GM19193 (cell line): Measurements from ENCODE around the gene TAS2R4.

Source experiments
- POLR2A ChIP-seq: IDR thresholded peaks from 4 replicates; pipeline ENCODE4 v1.6.1; 2011; ENCODE audit not compliant: insufficient read depth, insufficient read length; ENCODE audit errors: extremely low read depth

The TAS2R4 gene, protein sequence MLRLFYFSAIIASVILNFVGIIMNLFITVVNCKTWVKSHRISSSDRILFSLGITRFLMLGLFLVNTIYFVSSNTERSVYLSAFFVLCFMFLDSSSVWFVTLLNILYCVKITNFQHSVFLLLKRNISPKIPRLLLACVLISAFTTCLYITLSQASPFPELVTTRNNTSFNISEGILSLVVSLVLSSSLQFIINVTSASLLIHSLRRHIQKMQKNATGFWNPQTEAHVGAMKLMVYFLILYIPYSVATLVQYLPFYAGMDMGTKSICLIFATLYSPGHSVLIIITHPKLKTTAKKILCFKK

DNA sequence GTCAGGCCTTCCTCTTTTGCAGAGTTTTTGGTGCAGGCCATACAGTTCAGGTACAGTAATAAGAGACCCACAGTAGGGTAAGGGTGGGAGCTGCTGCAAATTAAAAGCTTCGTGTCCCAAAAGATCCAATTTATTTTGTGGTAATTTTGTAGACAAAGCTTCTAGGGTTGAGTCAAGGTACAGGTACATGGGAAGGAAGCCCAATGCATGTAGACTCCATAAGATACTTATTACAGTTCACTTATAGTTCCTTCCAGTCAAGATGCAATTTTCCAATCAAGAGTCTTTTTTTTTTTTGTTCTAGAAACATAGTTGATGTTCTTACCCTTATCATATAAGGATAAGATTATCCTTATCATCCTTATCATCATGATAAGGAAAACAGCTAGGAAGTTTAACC lies at the start of gene TAS2R4:
Gene TAS2R4, plus strand, starts transcription at position 301 of the 400 bp plus-strand sequence. CDS start 1,815 bp downstream, outside the sequence.
- no peak for TF ChIP-seq POLR2A

DNA sequence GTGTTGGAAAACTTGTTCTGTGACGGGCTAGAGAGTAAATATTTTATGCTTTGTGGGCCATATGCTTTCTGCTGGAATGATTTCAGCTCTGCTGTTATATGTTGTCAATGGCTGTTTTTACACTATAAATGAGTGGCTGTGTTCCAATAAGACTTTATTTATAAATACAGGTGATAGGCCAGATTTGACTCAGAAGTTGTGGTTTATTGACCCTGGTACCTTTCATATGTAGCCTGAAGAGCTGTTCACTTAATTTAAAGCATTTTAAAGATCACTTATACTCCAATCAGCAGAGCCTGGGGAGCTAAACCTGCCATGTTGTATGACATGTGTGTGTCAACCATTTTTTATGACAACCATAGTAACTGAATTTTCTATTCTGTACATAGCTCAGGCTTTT lies 47.5 kb upstream of the TAS2R4 start:
- no peak for TF ChIP-seq POLR2A

DNA sequence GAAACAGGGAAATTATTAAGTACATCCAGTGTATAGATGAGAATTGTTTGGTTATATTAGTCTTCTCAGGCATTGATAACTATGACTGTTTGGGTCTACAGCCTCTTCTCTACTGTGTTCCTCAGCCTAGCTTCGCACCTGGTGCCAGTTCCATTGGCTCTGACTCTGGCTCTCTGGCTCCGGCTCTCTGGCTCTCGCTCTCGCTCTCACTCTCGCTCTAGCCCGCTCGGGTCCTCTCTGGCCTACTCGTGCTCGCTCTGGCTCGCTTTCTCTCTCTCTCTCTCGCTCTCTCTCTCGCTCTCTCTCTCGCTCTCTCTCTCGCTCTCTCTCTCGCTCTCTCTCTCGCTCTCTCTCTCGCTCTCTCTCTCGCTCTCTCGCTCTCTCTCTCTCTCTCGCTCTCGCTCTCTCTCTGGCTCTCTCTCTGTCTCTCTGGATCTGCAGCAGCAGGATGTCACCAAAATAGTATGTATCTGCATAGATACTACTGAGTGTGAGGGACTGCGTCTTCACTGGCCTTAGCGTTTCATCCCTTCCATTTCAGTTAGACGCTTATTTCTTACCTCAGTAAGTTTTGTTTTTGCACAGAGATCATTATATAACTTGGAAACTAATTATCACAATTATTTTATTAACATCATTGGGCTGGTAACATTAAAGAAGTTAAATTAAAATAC lies 44.9 kb upstream of the TAS2R4 start:
- TF ChIP-seq POLR2A: no peak

DNA sequence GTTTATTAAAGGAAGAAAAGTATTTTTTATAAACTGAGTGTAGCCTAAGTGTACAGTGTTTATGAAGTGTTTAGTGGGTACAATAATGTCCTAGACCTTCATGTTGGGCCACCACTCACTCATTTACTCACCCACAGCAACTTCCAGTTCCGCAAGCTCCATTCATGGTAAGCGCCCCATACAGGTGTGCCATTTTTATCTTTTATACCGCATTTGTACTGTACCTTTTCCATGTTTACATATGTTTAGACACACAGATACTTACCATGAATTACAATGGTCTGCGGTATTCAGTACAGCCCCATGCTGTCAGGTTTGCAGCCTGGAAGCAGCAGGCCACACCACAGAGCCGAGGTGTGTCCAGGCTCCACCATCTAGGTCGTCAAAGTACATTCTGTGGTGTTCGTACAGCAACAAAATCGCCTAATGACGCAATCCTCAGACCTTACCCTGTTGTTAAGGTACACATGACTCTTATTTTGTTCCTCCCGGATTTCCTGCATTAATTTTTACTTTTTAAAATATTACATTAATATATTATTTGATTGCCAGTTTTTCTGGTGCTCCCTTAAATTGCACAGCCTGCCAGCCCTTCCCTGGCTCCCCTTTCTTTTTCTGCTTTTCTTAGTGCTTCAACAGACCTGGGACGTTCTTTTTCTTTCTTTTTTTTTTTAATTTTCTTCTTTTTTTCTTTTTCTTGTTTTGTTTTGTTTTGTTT lies 39.2 kb upstream of the TAS2R4 start:
- no peak for TF ChIP-seq POLR2A

DNA sequence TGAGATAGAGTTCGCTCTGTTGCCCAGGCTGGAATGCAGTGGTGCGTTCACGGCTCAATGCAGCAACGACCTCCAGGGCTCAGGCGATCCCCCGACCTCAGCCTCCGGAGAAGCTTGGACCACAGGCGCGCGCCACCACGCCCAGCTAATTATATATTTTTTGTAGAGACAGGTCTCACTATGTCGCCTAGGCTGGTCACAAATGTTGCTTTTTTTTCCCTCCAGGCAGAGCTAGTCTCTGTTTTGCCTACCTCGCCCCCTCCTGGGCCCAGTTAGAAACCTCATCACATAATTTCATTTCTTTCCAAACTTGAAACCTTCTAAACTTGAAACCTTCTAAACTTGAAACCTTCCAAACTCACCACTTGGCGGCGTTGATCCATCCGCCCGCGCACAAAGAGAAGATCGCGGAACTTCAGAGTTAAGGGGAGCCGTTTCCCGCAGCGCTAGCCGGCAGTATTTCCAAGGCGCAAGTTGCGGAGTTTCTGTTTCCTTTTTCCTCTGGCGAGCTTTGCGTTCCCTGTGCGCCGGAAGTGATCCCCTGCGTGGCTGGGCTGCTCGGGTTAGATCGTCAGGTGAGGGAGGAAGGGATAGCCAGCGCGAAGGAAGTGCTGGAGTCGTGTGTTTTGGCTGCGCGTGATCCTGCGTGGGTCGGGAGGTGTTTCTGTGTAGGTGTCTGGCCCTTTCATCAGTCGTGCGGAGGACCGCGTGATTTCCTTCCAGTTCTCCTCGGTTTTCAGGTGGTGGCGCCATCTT lies 38.5 kb upstream of the TAS2R4 start, which contains the start of gene SSBP1:
Gene SSBP1, plus strand, starts transcription at position 523 of the 756 bp plus-strand sequence. CDS start 809 bp downstream, outside the sequence.
- peak; percentile 94 for TF ChIP-seq POLR2A

DNA sequence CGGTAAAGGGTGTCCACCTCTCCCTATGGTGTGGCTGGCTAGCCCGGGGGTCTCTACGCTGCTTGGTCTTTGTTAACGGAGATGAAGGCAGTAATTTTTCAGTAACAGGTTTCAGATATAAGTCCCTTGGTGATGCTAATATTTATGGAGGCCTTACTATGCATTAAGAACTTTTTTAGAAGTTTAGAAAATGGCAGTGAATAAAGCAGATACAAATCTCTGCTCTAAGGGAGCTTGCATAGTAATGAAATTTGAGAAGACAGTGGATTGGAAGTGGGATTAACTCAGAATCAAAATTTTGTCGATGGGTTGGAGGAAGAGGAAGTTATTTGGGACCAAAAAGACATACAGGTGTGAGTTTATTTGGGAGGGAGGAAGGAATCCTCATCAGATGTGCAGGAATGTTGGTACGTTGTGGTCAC lies 37.9 kb upstream of the TAS2R4 start:
- no peak for TF ChIP-seq POLR2A

DNA sequence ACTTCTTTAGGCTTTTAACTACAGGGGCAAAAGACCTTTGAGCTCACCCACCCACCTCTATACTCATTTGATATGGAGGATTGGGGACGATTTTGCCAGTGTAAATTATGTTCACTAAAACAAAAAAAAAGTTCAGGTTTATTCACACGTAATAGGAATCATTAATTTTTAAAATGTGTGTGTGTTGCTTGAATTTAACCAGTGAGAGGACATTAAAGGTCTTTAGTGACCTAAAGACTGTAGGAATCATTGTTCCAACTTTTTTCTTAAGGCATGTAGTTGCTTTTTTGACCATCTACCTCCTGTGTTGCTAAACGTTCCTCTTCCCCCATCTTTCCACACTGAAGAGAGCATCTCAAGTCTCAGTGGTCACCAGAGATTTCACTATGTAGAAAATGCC lies 37.2 kb upstream of the TAS2R4 start:
- TF ChIP-seq POLR2A: no peak

DNA sequence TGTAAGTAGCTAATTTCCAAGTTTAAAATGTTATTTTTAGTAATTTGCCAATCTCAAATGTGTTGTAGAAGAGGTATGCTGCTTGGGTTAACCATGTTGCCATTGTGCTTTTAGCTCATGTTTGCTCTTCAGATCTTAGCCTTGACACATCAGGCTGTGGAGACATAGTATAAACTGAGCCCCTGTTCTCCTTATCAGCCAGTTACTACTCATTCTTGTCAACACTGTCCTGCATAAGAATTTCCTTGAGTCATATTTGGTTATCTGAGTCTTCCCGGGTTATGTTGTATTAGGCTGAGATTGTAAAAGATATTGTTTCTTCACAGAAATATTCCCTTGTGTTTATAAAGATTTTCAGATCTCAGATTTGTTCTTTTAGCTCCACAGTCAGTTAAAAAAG lies 34.2 kb upstream of the TAS2R4 start:
- no peak for TF ChIP-seq POLR2A

DNA sequence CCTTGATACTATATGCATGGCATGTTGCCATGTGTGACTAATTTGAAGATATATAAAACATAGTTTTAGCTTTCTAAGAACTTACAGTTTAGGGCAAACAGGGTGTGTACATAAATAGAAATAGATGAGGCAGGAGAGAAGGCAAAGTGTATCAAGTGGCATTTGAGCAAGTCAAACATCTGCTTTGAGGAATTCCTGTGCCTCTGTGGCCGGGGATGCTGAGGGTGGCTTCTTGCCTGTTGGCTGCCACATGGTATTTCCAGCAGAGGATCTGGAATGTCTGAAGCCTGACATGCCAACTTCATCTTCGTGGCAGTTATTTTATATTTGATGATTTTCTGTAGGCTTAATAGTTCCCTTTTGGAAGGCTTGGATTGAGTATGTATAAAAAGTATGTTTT lies 32.3 kb upstream of the TAS2R4 start:
- TF ChIP-seq POLR2A: no peak

DNA sequence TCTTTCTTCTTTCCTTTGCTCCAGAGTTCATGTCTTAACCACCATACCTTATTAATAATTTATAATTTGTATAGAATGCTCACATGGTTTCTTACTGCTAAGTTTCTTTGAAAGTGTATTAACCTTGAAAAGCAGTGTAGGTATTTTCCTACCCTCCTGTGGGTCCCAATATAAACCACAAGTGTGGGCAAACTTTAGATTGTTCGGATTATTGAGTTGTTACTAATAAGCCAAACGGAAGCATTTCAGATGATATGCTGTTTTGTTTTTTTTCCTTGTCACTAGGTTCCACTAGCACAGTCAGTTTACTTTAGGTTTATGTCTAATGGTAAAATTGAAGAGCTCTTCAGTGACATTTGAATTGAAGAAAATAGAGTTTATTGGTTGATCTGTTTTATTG lies 28.1 kb upstream of the TAS2R4 start:
- TF ChIP-seq POLR2A: no peak

DNA sequence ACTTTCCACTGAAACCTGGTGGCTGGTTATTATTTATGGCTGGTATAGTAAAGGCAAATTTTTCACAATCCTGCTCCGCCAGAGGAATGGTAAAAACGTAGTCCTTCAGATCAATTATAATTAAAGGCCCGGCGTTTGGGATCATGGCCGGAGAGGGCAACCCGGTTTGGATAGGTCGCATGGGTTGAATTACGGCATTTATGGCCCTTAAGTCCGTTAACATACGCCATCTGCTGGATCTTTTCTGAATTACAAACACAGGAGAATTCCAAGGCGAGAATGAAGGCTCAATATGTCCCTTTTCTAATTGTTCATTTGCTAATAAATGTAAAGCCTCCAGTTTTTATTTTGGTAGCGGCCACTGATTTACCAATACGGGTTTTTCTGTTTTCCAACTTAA lies 23.8 kb upstream of the TAS2R4 start:
- TF ChIP-seq POLR2A: no peak

DNA sequence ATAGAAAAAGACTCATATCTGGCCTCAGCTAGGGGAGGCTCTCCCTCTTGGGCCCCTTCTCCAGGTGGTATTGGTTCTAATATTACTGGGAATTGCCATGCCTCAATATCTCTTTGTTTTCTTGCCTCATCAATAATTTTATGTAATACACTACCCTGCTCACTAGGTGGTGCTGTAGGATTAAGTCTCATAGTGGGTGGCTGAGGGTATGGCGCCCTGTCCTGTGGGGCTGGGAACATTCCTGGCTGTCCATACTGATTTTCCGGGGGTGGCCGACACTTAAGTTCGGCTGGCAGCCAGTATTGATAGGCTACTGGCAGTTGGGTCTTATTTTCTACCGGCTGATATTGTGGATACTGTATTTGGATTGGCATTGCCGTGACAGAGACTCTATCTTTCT lies 21.5 kb upstream of the TAS2R4 start:
- no peak for TF ChIP-seq POLR2A

DNA sequence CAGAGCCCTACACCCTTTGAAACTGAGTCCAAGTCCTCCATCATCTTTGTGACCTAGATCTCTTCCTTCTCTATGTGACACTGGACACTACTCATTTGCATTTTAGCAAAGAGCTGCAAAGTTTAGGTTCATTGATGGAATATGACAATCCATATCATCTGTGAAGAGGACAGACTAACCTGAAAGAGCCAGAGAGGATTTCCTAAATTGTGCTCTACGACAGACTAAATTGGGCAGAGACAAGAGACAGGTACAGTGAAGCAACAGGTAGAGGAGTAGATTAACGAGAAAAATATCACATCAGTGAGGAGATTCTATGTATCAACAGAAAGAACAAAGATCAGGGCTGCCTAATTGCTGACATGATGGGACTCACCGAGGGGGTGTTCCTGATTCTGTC lies 12.7 kb upstream of the TAS2R4 start, which contains the start of gene TAS2R3:
Gene TAS2R3, plus strand, starts transcription at position 301 of the 400 bp plus-strand sequence. Its CDS starts 62 bp downstream, at position 363.
- TF ChIP-seq POLR2A: no peak

DNA sequence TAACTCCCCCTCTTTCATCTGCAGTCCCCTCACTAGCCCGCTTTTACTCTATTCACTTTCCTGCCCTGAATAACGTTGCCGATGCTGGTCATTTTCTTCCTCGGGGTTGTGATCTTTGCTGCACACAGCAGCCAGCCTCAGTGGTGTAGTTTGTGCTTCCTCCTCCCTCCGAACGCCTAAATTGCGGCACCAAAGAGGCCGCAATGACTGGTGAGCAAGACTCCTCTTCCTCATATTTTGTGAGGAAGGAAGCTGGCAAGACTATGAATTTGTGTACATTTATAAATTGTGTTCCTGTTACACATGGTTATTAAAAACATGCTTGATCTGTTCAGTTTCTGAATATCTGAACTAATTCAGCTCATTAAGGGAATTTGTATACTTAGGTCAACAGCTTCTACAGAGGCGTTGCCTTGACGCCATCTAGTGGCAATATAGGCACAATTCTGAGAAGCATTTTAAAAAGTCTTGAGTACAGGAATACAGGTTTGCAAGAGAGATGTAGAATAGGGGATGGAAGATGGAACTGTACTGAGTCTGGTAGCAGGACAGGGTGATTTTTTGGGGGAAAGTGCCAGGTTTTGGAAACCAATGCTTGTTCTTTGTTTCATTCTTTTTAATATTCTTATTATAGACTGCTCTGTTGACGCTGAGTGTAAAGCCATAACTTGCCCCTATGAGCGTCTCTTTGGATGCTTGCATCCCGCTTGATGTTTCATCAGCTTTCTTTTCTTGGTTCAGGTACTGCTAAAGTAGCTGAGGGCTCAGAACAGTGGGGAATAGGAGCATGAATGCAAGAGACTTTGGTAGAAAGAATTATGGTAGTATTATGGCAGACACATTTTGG lies 9.5 kb downstream of the TAS2R4 start:
- TF ChIP-seq POLR2A: no peak
